ENCODE results near the gene DTNB.
"Not testable (repeated sequence)": the region's sequence is repeated elsewhere in the genome, so short reads cannot be mapped to it uniquely, and the experiment has no call there.

Gene DTNB

GRCh38 chr2:25673300-25674076 lies at the start of gene DTNB:
DTNB (minus strand) TSS chr2:25673577; CDS start chr2:25652660, 20,917 bp downstream.
- no peak for DNase-seq (ENCODE audit: low read depth)
- peak within 1 kb of the TSS; percentile 72 for H3K4me3 ChIP-seq (ENCODE audit: low read depth, low read length)

- H3K4me3 ChIP-seq (ENCODE audit: low read depth, low read length): no peak overlapping the region
- no peak for DNase-seq (ENCODE audit: low read depth)
Observed at GRCh38 chr2:25722224-25722623, 48.8 kb upstream of the DTNB start.

- no peak overlapping the region for H3K4me3 ChIP-seq (ENCODE audit: low read depth, low read length)
- DNase-seq (ENCODE audit: low read depth): no peak
Observed at GRCh38 chr2:25720575-25720974, 47.2 kb upstream of the DTNB start.

- DNase-seq (ENCODE audit: low read depth): no peak
Observed at GRCh38 chr2:25714740-25715139, 41.4 kb upstream of the DTNB start.

GRCh38 chr2:25712455-25712854 lies 39.1 kb upstream of the DTNB start:
- DNase-seq (ENCODE audit: low read depth): no peak
- H3K4me3 ChIP-seq (ENCODE audit: low read depth, low read length): no peak overlapping the region

More at GRCh38 chr2:25714740-25715139, 41.4 kb upstream of the DTNB start:
- H3K4me3 ChIP-seq (ENCODE audit: low read depth, low read length): no peak overlapping the region

- DNase-seq (ENCODE audit: low read depth): no peak
- H3K4me3 ChIP-seq (ENCODE audit: low read depth, low read length): peak overlapping the region; percentile 5
Observed at GRCh38 chr2:25711675-25712354, 38.4 kb upstream of the DTNB start.

- no peak overlapping the region for H3K4me3 ChIP-seq (ENCODE audit: low read depth, low read length)
- DNase-seq (ENCODE audit: low read depth): no peak
Observed at GRCh38 chr2:25710750-25711149, 37.4 kb upstream of the DTNB start.

- no peak overlapping the region for H3K4me3 ChIP-seq (ENCODE audit: low read depth, low read length)
- no peak for DNase-seq (ENCODE audit: low read depth)
Observed at GRCh38 chr2:25709349-25709748, 36.0 kb upstream of the DTNB start.

GRCh38 chr2:25707927-25708590 lies 34.7 kb upstream of the DTNB start:
- DNase-seq (ENCODE audit: low read depth): no peak

GRCh38 chr2:25705575-25705974 lies 32.2 kb upstream of the DTNB start:
- H3K4me3 ChIP-seq (ENCODE audit: low read depth, low read length): not testable (repeated sequence)

More at GRCh38 chr2:25707927-25708590, 34.7 kb upstream of the DTNB start:
- H3K4me3 ChIP-seq (ENCODE audit: low read depth, low read length): no peak overlapping the region

GRCh38 chr2:25701801-25702200 lies 28.4 kb upstream of the DTNB start:
- no peak for DNase-seq (ENCODE audit: low read depth)
- H3K4me3 ChIP-seq (ENCODE audit: low read depth, low read length): no peak overlapping the region

More at GRCh38 chr2:25705575-25705974, 32.2 kb upstream of the DTNB start:
- DNase-seq (ENCODE audit: low read depth): not testable (repeated sequence)

- H3K4me3 ChIP-seq (ENCODE audit: low read depth, low read length): no peak overlapping the region
- peak; percentile 11 for DNase-seq (ENCODE audit: low read depth)
Observed at GRCh38 chr2:25700221-25700660, 26.9 kb upstream of the DTNB start.

GRCh38 chr2:25699216-25699615 lies 25.8 kb upstream of the DTNB start:
- H3K4me3 ChIP-seq (ENCODE audit: low read depth, low read length): no peak overlapping the region
- no peak for DNase-seq (ENCODE audit: low read depth)

- no peak overlapping the region for H3K4me3 ChIP-seq (ENCODE audit: low read depth, low read length)
- no peak for DNase-seq (ENCODE audit: low read depth)
Observed at GRCh38 chr2:25698752-25699151, 25.4 kb upstream of the DTNB start.

GRCh38 chr2:25697559-25698341 lies 24.4 kb upstream of the DTNB start:
- no peak for DNase-seq (ENCODE audit: low read depth)
- H3K4me3 ChIP-seq (ENCODE audit: low read depth, low read length): no peak overlapping the region

GRCh38 chr2:25692737-25693445 lies 19.5 kb upstream of the DTNB start:
- DNase-seq (ENCODE audit: low read depth): no peak
- H3K4me3 ChIP-seq (ENCODE audit: low read depth, low read length): no peak overlapping the region

GRCh38 chr2:25692143-25692542 lies 18.8 kb upstream of the DTNB start:
- H3K4me3 ChIP-seq (ENCODE audit: low read depth, low read length): no peak overlapping the region
- no peak for DNase-seq (ENCODE audit: low read depth)

GRCh38 chr2:25690058-25690457 lies 16.7 kb upstream of the DTNB start:
- no peak for DNase-seq (ENCODE audit: low read depth)
- H3K4me3 ChIP-seq (ENCODE audit: low read depth, low read length): no peak overlapping the region

- no peak overlapping the region for H3K4me3 ChIP-seq (ENCODE audit: low read depth, low read length)
- no peak for DNase-seq (ENCODE audit: low read depth)
Observed at GRCh38 chr2:25688236-25688635, 14.9 kb upstream of the DTNB start.

All from skeletal muscle cell (primary cell).